ENCODE data around the gene JMJD7. TPM values are rescaled to one million over a fixed set of nuclear protein-coding genes. Genes with fewer than 3 reads are reported as not detected.

Gene JMJD7
- total and polyA plus RNA-seq, 9 of the 15 experiments (the other 6 are each of a cell fraction or from before 2014, with no cell fraction given) = 1.2 to 13.9 (median 6.1) TPM

- TF ChIP-seq TGIF2 (CRISPR knock-in tag; IDR thresholded peaks at IDR 0.05) (no peak), STAT6 (CRISPR knock-in tag; IDR thresholded peaks at IDR 0.05) (no peak), SNIP1 (IDR thresholded peaks at IDR 0.05; ENCODE audit: low read depth) (no peak), RCOR1 (IDR thresholded peaks at IDR 0.05; ENCODE audit: borderline replicate concordance in 1 of 2, low read depth in 2 of 2, low read length in 2 of 2) (no peak)
These were observed 28.4 kb downstream of the JMJD7 start (continued) for GRCh38 chr15:41856262-41856661.

- ChIA-PET CTCF (ENCODE audit: low intra/inter-chr PET ratio) (no interaction called here), POLR2A (interaction anchor here (0.7 to 1.0 kb wide), 2 partner anchors 10 to 1503 kb away, joined by 3 read pairs; no protein-coding TSS in a partner anchor)
- no TSS peak for BruUV-seq (replicated peaks)
- Histone ChIP-seq H2AFZ (ENCODE audit: low read depth, low read length) (no peak overlapping the region), H3K79me2 (ENCODE audit: control insufficient read depth, insufficient read depth, low read length) (no peaks in the 10 kb centered on the region), H3K4me1 (replicated peaks in 1 of 2; ENCODE audit: control insufficient read depth in 2 of 2, insufficient read depth in 2 of 2, low read length in 2 of 2) (peaks cover 0 to 60% of the 10 kb centered on the region in 2 experiments; a peak in 2 of 5 replicates), H3K27me3 (ENCODE audit: control insufficient read depth in 2 of 2, insufficient read depth in 2 of 2, low read length in 2 of 2) (peaks cover 49 to 94% of the 10 kb centered on the region in 2 experiments; a peak in 4 of 5 replicates), H3K9me3 (replicated peaks; ENCODE audit: control insufficient read depth, insufficient read depth, low read depth, low read length) (no peaks in the 10 kb centered on the region; the same call in 1 of the 2 replicates), H3K4me2 (ENCODE audit: insufficient read depth, low read length) (no peak overlapping the region), H3K9me1 (ENCODE audit: control insufficient read depth, insufficient read depth, low read length) (no peaks in the 10 kb centered on the region), H3K4me3 (no peak overlapping the region), H4K20me1 (replicated peaks; ENCODE audit: control insufficient read depth, insufficient read depth, low read length) (peaks cover 11% of the 10 kb centered on the region), H3K36me3 (ENCODE audit: control insufficient read depth, insufficient read depth, low read length) (no peaks in the 10 kb centered on the region), H3K27ac (ENCODE audit: extremely low read depth, low read depth, low read length) (no peak overlapping the region), H3K9ac (ENCODE audit: insufficient read depth in 1 of 2, low read depth in 2 of 2, low read length in 2 of 2) (no peak overlapping the region)
- TF ChIP-seq HDAC1 (IDR thresholded peaks at IDR 0.05) (no peak), PCBP2 (IDR thresholded peaks at IDR 0.05; ENCODE audit: low read depth, low read length, poor library complexity, severe bottlenecking) (no peak), NRF1 (conservative IDR thresholded peaks at IDR 0.05 in 1 of 2, IDR thresholded peaks at IDR 0.05 in 1 of 2) (no peak), SRSF7 (optimal IDR thresholded peaks at IDR 0.05; ENCODE audit: low read depth, low read length) (no peak), ZMIZ1 (IDR thresholded peaks at IDR 0.05; ENCODE audit: low read depth in 2 of 2, low read length in 2 of 2) (no peak), ZNF282 (CRISPR knock-in tag; IDR thresholded peaks at IDR 0.05) (no peak), TAF7 (tag; IDR thresholded peaks at IDR 0.05) (no peak), RNF2 (IDR thresholded peaks at IDR 0.05) (no peak), NR3C1 (CRISPR knock-in tag; IDR thresholded peaks at IDR 0.05) (no peak), RBFOX2 (IDR thresholded peaks at IDR 0.05; ENCODE audit: low read depth, low read length) (no peak)
- no peak for DNase-seq (ENCODE audit: extremely low read depth in 1 of 4, low spot score in 3 of 4)
- in situ Hi-C loops (cut with MboI) (no loop called here), intact Hi-C loops (cut with micrococcal nuclease) (no loop called here)
- ATAC-seq = no peak
- no peak for FAIRE-seq
- WGBS (ENCODE audit: insufficient coverage, low coverage, missing lambda C conversion rate) = 28% methylated on average over 12 of the region's 12 CpGs
These were observed 28.8 kb downstream of the JMJD7 start for GRCh38 chr15:41856716-41857115.
